Heart left ventricle (tissue), 13 donors: ENCODE measurements around the gene INHBA.

Experiments
- POLR2A ChIP-seq, 2 donors: fragments of 450-650 bp; IDR thresholded peaks; one replicate each; pipeline ENCODE4 v1.6.1; 2017; ENCODE audit warnings: antibody characterized with exemption in 2 of 2, mild to moderate bottlenecking in 2 of 2, moderate library complexity in 2 of 2
- TF ChIP-seq, protein P1 (sequence below), 12 donors: fragments of 200-600 bp; sonication (generic) in 4 of 12; IDR thresholded peaks; one replicate each; pipeline versions ENCODE4 v1.5.0 to v1.8.0; 2018 to 2022; ENCODE audit warnings: antibody characterized with exemption in 12 of 12, mild to moderate bottlenecking in 5 of 12
- donor health status: ischemic (EF 13 %, LVEDD 7.1; RV severe dilation, severe dysfunction).
- donor health status: DM: no; HTN: yes; CAD: no.
- donor health status: DM: no; HTN: no; CAD: no.
- donor health status: ischemic (EF 25% LVEDD 6.9; RV normal size, moderate dysfunction).
- donor health status: ischemic (EF 25% LVEDD 5.7; RV mildly dilated, moderate dysfunction).
- donor health status: ischemic (EF 35%, LVEDD 5.7; RV mildly dilated, moderate dysfunction).
- donor health status: nonischemic (EF 11% LVEDD 7.7; RV severe dilation, severe dysfunction).
- donor health status: DM: yes; HTN: yes; CAD: no.
- donor health status: PGD.
- donor health status: ischemic (EF 29% LVEDD 5.4; RV normal size, mild dysfunction).
- donor health status: nonischemic (EF 23%, LVEDD 6.1; RV moderate dilation, normal function).

GRCh38 chr7:41641011-41641664 lies 61.8 kb downstream of the INHBA start:
- TF ChIP-seq, protein P1, sequence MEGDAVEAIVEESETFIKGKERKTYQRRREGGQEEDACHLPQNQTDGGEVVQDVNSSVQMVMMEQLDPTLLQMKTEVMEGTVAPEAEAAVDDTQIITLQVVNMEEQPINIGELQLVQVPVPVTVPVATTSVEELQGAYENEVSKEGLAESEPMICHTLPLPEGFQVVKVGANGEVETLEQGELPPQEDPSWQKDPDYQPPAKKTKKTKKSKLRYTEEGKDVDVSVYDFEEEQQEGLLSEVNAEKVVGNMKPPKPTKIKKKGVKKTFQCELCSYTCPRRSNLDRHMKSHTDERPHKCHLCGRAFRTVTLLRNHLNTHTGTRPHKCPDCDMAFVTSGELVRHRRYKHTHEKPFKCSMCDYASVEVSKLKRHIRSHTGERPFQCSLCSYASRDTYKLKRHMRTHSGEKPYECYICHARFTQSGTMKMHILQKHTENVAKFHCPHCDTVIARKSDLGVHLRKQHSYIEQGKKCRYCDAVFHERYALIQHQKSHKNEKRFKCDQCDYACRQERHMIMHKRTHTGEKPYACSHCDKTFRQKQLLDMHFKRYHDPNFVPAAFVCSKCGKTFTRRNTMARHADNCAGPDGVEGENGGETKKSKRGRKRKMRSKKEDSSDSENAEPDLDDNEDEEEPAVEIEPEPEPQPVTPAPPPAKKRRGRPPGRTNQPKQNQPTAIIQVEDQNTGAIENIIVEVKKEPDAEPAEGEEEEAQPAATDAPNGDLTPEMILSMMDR (IDR thresholded peaks at IDR 0.05), result no peak
- no peak for TF ChIP-seq POLR2A (IDR thresholded peaks at IDR 0.05)
